K562 (cell line): ENCODE results near the gene FARSA. TPM values are rescaled to one million over a fixed set of nuclear protein-coding genes. Genes with fewer than 3 reads are reported as not detected.

ENCODE experiments used
- ARID2 ChIP-seq: fragments of 450-650 bp; IDR thresholded peaks from 2 replicates; pipeline ENCODE4 v1.6.1; 2017; ENCODE audit warnings: antibody characterized with exemption, mild to moderate bottlenecking
- ATF1 ChIP-seq, 2 experiments: fragments of 450-650 bp in 1 of 2; IDR thresholded peaks; 2 replicates each; pipeline ENCODE4 v1.6.1; 2016; ENCODE audit warnings: missing compliant biosample characterization in 1 of 2, missing genetic modification characterization in 1 of 2
- BRD9 ChIP-seq: fragments of 450-650 bp; IDR thresholded peaks from 2 replicates; pipeline ENCODE4 v1.6.1; 2018; ENCODE audit warnings: low read depth; ENCODE audit not compliant: partially characterized antibody
- CBFB ChIP-seq: sonication (generic); formaldehyde crosslinking; IDR thresholded peaks from 2 replicates; pipeline ENCODE4 v1.4.0; 2020; ENCODE audit warnings: mild to moderate bottlenecking, missing genetic modification reagents
- CREM ChIP-seq: IDR thresholded peaks from 2 replicates; pipeline ENCODE4 v1.6.1; 2014; ENCODE audit warnings: antibody characterized with exemption, low read depth
- E2F4 ChIP-seq: sonication (generic); formaldehyde crosslinking; IDR thresholded peaks from 2 replicates; pipeline ENCODE4 v1.8.0; 2022; ENCODE audit warnings: mild to moderate bottlenecking, low read depth, missing genetic modification reagents
- HOMEZ ChIP-seq: fragments of 250-450 bp; sonication (Bioruptor Pico); IDR thresholded peaks from 2 replicates; pipeline ENCODE4 v1.4.0; 2020; ENCODE audit warnings: mild to moderate bottlenecking, moderate library complexity
- SRF ChIP-seq, 2 experiments: fragments of 250-450, 450-650 bp in 1 of 2; sonication (Bioruptor Pico) in 1 of 2; sonication (generic) in 1 of 2; formaldehyde crosslinking; IDR thresholded peaks; 2 replicates each; pipeline versions ENCODE4 v1.5.0 to v1.5.1; 2020 to 2022; ENCODE audit warnings: mild to moderate bottlenecking in 1 of 2, missing genetic modification reagents in 1 of 2
- TFAP4 ChIP-seq: sonication (generic); formaldehyde crosslinking; IDR thresholded peaks from 2 replicates; pipeline ENCODE4 v1.8.0; 2022; ENCODE audit warnings: missing genetic modification reagents, mild to moderate bottlenecking, moderate library complexity, borderline replicate concordance
- TFE3 ChIP-seq: fragments of 450-650 bp; formaldehyde crosslinking; IDR thresholded peaks from 2 replicates; pipeline ENCODE4 v1.4.0; 2020; ENCODE audit warnings: mild to moderate bottlenecking, mixed read lengths
- THRA ChIP-seq: fragments of 450-650 bp; IDR thresholded peaks from 2 replicates; pipeline ENCODE4 v1.6.1; 2017; ENCODE audit warnings: mild to moderate bottlenecking, moderate library complexity
- TRIM28 ChIP-seq: fragments of 450-650 bp; IDR thresholded peaks from 2 replicates; pipeline ENCODE4 v1.6.1; 2017
- UBTF ChIP-seq, 2 experiments: IDR thresholded peaks; 2 replicates each; pipeline ENCODE4 v1.6.1; 2012; ENCODE audit warnings: improper control_type of control experiment in 2 of 2, low read depth in 2 of 2, low read length in 2 of 2, borderline replicate concordance in 1 of 2
- ZBTB1 ChIP-seq: sonication (generic); formaldehyde crosslinking; IDR thresholded peaks from 2 replicates; pipeline ENCODE4 v1.8.1; 2023; ENCODE audit warnings: missing genetic modification reagents, low read depth, mild to moderate bottlenecking, borderline replicate concordance
- ZNF239 ChIP-seq: fragments of 250-450 bp; sonication (Bioruptor Pico); IDR thresholded peaks from 2 replicates; pipeline ENCODE4 v1.4.0; 2020; ENCODE audit warnings: mild to moderate bottlenecking
- ZNF316 ChIP-seq: fragments of 450-650 bp; IDR thresholded peaks from 2 replicates; pipeline ENCODE4 v1.6.1; 2016
- ZNF324 ChIP-seq: fragments of 250-450 bp; sonication (Bioruptor Pico); IDR thresholded peaks from 2 replicates; pipeline ENCODE4 v1.4.0; 2020; ENCODE audit warnings: mild to moderate bottlenecking
- ZNF764 ChIP-seq: fragments of 250-450 bp; sonication (Bioruptor Pico); IDR thresholded peaks from 2 replicates; pipeline ENCODE4 v1.4.0; 2020; ENCODE audit warnings: low read depth, mild to moderate bottlenecking, moderate library complexity
- polyA plus RNA-seq, 8 experiments: library from polyadenylated mRNA; depleted of rRNA in 4 of 8; stranded (reverse) in 5 of 8; unstranded in 3 of 8; fragments of >200 nt; fragmentation: Nextera tagmentation in 2 of 8; fragmentation: Illumina TruSeq in 1 of 8; extraction: Ambion mirVana in 2 of 8; extraction: Trizol in 1 of 8; gene quantifications; 2 replicates each; pipeline versions ENCODE4 v1.2.1 to v1.2.3, GENCODE V29; 2011 to 2014; ENCODE audit warnings: inconsistent platforms in 1 of 8, missing spikeins in 1 of 8
- total RNA-seq, 7 experiments: library from RNA; depleted of rRNA in 6 of 7; stranded (reverse); fragments of >200 nt in 6 of 7; fragmentation: Illumina TruSeq in 2 of 7; extraction: Trizol in 2 of 7; gene quantifications; 2 replicates each; pipeline versions ENCODE4 v1.2.1 to v1.2.3, GENCODE V29; 2011 to 2021; ENCODE audit warnings: low replicate concordance in 1 of 7

The FARSA gene
- total and polyA plus RNA-seq, 9 of the 15 experiments (the other 6 are each of a cell fraction or from before 2014, with no cell fraction given): 25.2 to 237 (median 89.6) TPM

- TF ChIP-seq SRF (CRISPR knock-in tag; IDR thresholded peaks at IDR 0.05) (no peak), HOMEZ (no peak), TFE3 (no peak), TRIM28 (no peak; the same call in 1 of the 2 replicates), ATF1 (CRISPR knock-in tag; IDR thresholded peaks at IDR 0.05) (no peak), ATF1 (tag; IDR thresholded peaks at IDR 0.05) (peak; percentile 65; the same call in 1 of the 2 replicates), BRD9 (no peak), THRA (no peak), ZBTB1 (CRISPR knock-in tag) (no peak; the same call in 1 of the 2 replicates), TFAP4 (CRISPR knock-in tag) (peak; percentile 90), CREM (peak; percentile 58), ZNF316 (peak; percentile 24; the same call in 1 of the 2 replicates), ZNF764 (no peak), E2F4 (CRISPR knock-in tag) (peak; percentile 80; the same call in 1 of the 2 replicates), ZNF324 (CRISPR knock-in tag) (no peak), ARID2 (no peak), UBTF (IDR thresholded peaks at IDR 0.05; ENCODE audit: borderline replicate concordance in 1 of 2, low read depth in 2 of 2, low read length in 2 of 2) (peak; percentile 97), CBFB (CRISPR knock-in tag) (no peak), ZNF239 (CRISPR knock-in tag) (no peak)
These were observed 48.4 kb downstream of the FARSA start (continued) for GRCh38 chr19:12884926-12885748.
